ENCODE data around the gene MOB3B. TPM values are rescaled to one million over a fixed set of nuclear protein-coding genes. Genes with fewer than 3 reads are reported as not detected.

Gene MOB3B
- total and polyA plus RNA-seq, 2 of the 13 experiments (the other 11 are each of a cell fraction or from before 2014, with no cell fraction given), result 0.03 to 0.09 TPM

- intact Hi-C loops (cut with micrococcal nuclease; ENCODE audit: unreplicated experiment) (no loop called here), in situ Hi-C loops (cut with HindIII; ENCODE audit: extremely low pct_ligation_motif_present, low pct_unique_long_range_greater_than_20kb) (no loop called here)
- no peak overlapping the region for H3K4me3 ChIP-seq (replicated peaks in 1 of 3; ENCODE audit: insufficient read depth in 1 of 3, low read depth in 2 of 3, low read length in 3 of 3)
- H3K9ac ChIP-seq (ENCODE audit: insufficient read depth, low read depth, low read length), result no peak overlapping the region
- no TSS peak for BruUV-seq (replicated peaks)
- ChIA-PET POLR2A (no interaction called here), CTCF (ENCODE audit: low intra/inter-chr PET ratio, low total read pairs) (no interaction called here)
- no peak overlapping the region for H3K27ac ChIP-seq (ENCODE audit: extremely low read length, insufficient read depth, low read length)
- H3K36me3 ChIP-seq (replicated peaks in 1 of 2; ENCODE audit: control insufficient read depth in 1 of 2, insufficient read depth in 2 of 2, low read length in 2 of 2), result no peaks in the 10 kb centered on the region
- FAIRE-seq (no peak), ATAC-seq (no peak), DNase-seq (ENCODE audit: low spot score) (no peak)
- H3K79me2 ChIP-seq (ENCODE audit: insufficient read depth, low read length), result no peaks in the 10 kb centered on the region
- peaks cover 0 to 15% of the 10 kb centered on the region in 2 experiments; a peak in 2 of 5 replicates for H3K27me3 ChIP-seq (ENCODE audit: control insufficient read depth in 1 of 2, insufficient read depth in 2 of 2, low read length in 2 of 2)
- H3K4me2 ChIP-seq (ENCODE audit: low read depth, low read length), result no peak overlapping the region
- H3K4me1 ChIP-seq (ENCODE audit: insufficient read depth, low read length), result no peaks in the 10 kb centered on the region
- no peak overlapping the region for H2AFZ ChIP-seq (ENCODE audit: low read length)
- H3K9me3 ChIP-seq (ENCODE audit: low read length), result no peaks in the 10 kb centered on the region
- H4K20me1 ChIP-seq (ENCODE audit: insufficient read depth, low read length), result no peaks in the 10 kb centered on the region
- 10% methylated on average over 2 of the region's 2 CpGs for WGBS (ENCODE audit: low lambda C conversion rate)
- TF ChIP-seq, protein P1, sequence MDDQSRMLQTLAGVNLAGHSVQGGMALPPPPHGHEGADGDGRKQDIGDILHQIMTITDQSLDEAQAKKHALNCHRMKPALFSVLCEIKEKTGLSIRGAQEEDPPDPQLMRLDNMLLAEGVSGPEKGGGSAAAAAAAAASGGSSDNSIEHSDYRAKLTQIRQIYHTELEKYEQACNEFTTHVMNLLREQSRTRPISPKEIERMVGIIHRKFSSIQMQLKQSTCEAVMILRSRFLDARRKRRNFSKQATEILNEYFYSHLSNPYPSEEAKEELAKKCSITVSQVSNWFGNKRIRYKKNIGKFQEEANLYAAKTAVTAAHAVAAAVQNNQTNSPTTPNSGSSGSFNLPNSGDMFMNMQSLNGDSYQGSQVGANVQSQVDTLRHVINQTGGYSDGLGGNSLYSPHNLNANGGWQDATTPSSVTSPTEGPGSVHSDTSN (CRISPR knock-in tag; IDR thresholded peaks at IDR 0.05; ENCODE audit: borderline replicate concordance), result no peak
- TF ChIP-seq, protein P2, sequence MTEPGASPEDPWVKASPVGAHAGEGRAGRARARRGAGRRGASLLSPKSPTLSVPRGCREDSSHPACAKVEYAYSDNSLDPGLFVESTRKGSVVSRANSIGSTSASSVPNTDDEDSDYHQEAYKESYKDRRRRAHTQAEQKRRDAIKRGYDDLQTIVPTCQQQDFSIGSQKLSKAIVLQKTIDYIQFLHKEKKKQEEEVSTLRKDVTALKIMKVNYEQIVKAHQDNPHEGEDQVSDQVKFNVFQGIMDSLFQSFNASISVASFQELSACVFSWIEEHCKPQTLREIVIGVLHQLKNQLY (CRISPR knock-in tag; IDR thresholded peaks at IDR 0.05), result no peak
- TF ChIP-seq ZNF781 (CRISPR knock-in tag; IDR thresholded peaks at IDR 0.05; ENCODE audit: borderline replicate concordance, not compliant biosample characterization) (no peak), NFATC3 (CRISPR knock-in tag; IDR thresholded peaks at IDR 0.05) (no peak), CC2D1A (CRISPR knock-in tag; IDR thresholded peaks at IDR 0.05) (no peak), FOXJ3 (CRISPR knock-in tag; IDR thresholded peaks at IDR 0.05; ENCODE audit: borderline replicate concordance) (no peak), RELA (CRISPR knock-in tag; IDR thresholded peaks at IDR 0.05) (no peak), ZNF496 (CRISPR knock-in tag; IDR thresholded peaks at IDR 0.05; ENCODE audit: insufficient replicate concordance) (no peak), ZNF674 (CRISPR knock-in tag; IDR thresholded peaks at IDR 0.05; ENCODE audit: low read depth) (no peak), REST (IDR thresholded peaks at IDR 0.05; ENCODE audit: borderline replicate concordance in 1 of 2, low read depth in 1 of 2, low read length in 2 of 2) (no peak), GMEB1 (CRISPR knock-in tag; IDR thresholded peaks at IDR 0.05; ENCODE audit: borderline replicate concordance) (no peak)
- TF ChIP-seq, protein P3, sequence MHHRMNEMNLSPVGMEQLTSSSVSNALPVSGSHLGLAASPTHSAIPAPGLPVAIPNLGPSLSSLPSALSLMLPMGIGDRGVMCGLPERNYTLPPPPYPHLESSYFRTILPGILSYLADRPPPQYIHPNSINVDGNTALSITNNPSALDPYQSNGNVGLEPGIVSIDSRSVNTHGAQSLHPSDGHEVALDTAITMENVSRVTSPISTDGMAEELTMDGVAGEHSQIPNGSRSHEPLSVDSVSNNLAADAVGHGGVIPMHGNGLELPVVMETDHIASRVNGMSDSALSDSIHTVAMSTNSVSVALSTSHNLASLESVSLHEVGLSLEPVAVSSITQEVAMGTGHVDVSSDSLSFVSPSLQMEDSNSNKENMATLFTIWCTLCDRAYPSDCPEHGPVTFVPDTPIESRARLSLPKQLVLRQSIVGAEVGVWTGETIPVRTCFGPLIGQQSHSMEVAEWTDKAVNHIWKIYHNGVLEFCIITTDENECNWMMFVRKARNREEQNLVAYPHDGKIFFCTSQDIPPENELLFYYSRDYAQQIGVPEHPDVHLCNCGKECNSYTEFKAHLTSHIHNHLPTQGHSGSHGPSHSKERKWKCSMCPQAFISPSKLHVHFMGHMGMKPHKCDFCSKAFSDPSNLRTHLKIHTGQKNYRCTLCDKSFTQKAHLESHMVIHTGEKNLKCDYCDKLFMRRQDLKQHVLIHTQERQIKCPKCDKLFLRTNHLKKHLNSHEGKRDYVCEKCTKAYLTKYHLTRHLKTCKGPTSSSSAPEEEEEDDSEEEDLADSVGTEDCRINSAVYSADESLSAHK (CRISPR knock-in tag; IDR thresholded peaks at IDR 0.05; ENCODE audit: borderline replicate concordance), result no peak
- TF ChIP-seq, protein P4, sequence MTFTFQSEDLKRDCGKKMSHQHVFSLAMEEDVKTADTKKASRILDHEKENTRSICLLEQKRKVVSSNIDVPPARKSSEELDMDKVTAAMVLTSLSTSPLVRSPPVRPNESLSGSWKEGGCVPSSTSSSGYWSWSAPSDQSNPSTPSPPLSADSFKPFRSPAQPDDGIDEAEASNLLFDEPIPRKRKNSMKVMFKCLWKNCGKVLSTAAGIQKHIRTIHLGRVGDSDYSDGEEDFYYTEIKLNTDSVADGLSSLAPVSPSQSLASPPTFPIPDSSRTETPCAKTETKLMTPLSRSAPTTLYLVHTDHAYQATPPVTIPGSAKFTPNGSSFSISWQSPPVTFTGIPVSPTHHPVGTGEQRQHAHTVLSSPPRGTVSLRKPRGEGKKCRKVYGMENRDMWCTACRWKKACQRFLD (CRISPR knock-in tag; IDR thresholded peaks at IDR 0.05; ENCODE audit: borderline replicate concordance), result no peak
These were observed 100.2 kb downstream of the MOB3B start for GRCh38 chr9:27429436-27429835.

Data from HepG2 (cell line).